Activated naive CD8-positive, alpha-beta T cell treated with anti-CD3 and anti-CD28 coated beads for 36 hours (primary cell): Measurements from ENCODE around the gene ATP6V1C2. TPM values are rescaled to one million over a fixed set of nuclear protein-coding genes. Genes with fewer than 3 reads are reported as not detected.
A peak's percentile ranks its signal among the peaks of the same experiment; 100 is the strongest.
"Not testable (repeated sequence)": the region's sequence is repeated elsewhere in the genome, so short reads cannot be mapped to it uniquely, and the experiment has no call there.

Experiments used
- DNase-seq: peaks from one replicate; pipeline ENCODE4 v3.0.0; 2021
- H3K27ac Mint-ChIP-seq: one replicate; pipeline ENCODE4 v1.8.0; 2022; ENCODE audit warnings: mild to moderate bottlenecking, moderate library complexity, mixed read lengths
- H3K27me3 Mint-ChIP-seq: one replicate; pipeline ENCODE4 v1.8.0; 2022; ENCODE audit warnings: mild to moderate bottlenecking, mixed read lengths
- H3K36me3 Mint-ChIP-seq: one replicate; pipeline ENCODE4 v1.8.0; 2021; ENCODE audit warnings: mild to moderate bottlenecking, mixed read lengths
- H3K4me1 Mint-ChIP-seq: one replicate; pipeline ENCODE4 v1.8.0; 2021; ENCODE audit warnings: mixed read lengths
- H3K4me3 Mint-ChIP-seq: one replicate; pipeline ENCODE4 v1.8.0; 2022; ENCODE audit warnings: mild to moderate bottlenecking, moderate library complexity, mixed read lengths
- H3K9me3 Mint-ChIP-seq: one replicate; pipeline ENCODE4 v1.8.0; 2022; ENCODE audit warnings: mixed read lengths
- total RNA-seq, 2 experiments: library from RNA; stranded (reverse); gene quantifications; one replicate each; pipeline ENCODE4 v1.2.3, GENCODE V29; 2021

ATP6V1C2 gene
- total RNA-seq, 2 experiments from 2014 or later = not detected

DNA sequence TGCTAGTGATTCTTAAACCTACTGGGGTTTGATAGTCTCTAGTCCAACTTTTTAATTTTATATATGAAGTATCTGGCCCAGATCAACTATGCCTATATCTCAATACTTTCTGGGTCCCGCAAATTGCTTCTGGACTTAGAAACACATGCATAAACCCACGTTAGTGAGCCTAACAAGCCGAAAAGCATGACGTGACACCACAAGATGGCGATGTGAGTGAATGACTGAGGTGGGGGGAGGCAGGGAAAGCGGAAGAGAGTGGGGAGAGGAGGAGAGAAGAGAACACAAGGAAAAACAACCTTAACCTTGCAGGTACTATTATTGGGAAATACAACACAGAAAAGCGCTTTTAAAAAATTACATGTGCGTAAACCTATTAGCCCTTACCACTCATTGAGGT is 77.4 kb downstream of the ATP6V1C2 start:
- no peak for DNase-seq
- no peak overlapping the region for H3K27ac Mint-ChIP-seq
- H3K4me3 Mint-ChIP-seq = no peak overlapping the region
- H3K36me3 Mint-ChIP-seq = peaks cover 16% of the 10 kb centered on the region
- peaks cover 2% of the 10 kb centered on the region for H3K4me1 Mint-ChIP-seq
- no peaks in the 10 kb centered on the region for H3K27me3 Mint-ChIP-seq
- H3K9me3 Mint-ChIP-seq = no peaks in the 10 kb centered on the region

DNA sequence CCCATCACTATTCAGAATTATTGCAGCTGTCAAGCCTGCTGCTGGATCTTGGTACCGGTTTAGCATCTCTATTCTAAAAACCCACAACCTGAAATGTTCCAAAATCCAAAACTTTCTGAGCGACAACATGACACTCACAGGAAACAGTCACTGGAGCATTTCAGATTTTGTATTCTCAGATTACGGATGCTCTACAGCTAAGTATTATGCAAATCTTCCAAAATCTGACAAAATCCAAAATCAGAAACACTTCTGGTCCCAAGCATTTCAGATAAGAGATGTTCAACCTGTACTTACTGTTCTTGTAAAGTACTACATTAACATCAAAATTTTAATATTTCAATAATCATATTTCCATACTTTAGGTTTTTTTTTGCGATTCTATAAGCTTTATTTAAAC is 78.7 kb downstream of the ATP6V1C2 start:
- Mint-ChIP-seq H3K4me1 (peaks cover 2% of the 10 kb centered on the region), H3K4me3 (no peak overlapping the region), H3K27ac (no peak overlapping the region), H3K27me3 (no peaks in the 10 kb centered on the region), H3K36me3 (peaks cover 18% of the 10 kb centered on the region), H3K9me3 (no peaks in the 10 kb centered on the region)
- DNase-seq = no peak

DNA sequence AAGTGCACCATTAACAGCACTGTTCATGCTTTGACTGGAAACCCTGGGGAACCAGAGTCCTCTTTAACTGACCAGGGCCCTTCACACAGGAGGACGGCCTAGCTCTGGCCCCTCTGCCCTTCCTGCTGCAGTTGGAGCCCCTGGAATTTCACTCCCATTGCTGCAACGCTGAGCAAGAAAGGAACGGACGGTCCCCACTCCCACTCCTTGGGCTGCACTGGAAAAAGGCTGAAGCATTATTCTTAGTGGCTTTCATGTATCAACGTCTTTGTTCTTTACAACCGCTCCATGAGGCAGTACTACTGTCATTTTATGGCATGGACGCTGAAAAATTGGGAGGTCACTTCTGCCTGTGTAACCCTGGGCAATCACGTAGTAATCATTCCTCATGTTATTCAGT is 81.2 kb downstream of the ATP6V1C2 start:
- no peak overlapping the region for H3K4me3 Mint-ChIP-seq
- peaks cover 15% of the 10 kb centered on the region for H3K4me1 Mint-ChIP-seq
- peaks cover 11% of the 10 kb centered on the region for H3K36me3 Mint-ChIP-seq

DNA sequence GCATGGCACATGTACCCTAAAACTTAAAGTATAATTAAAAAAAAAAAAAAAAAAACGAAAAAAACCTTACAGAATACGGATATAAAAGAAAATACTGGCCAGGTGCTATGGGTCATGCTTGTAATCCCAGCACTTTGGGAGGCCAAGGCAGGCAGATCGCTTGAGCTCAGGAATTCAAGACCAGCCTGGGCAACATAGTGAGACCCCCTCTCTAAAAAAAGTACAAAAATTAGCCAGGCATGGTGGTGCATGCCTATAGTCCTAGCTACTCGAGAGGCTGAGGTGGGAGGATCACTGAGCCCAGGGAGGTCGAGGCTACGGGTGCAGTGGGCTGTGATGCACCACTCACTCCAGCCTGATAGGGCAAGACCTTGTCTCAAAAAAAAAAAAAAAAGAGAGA is 84.6 kb downstream of the ATP6V1C2 start:
- peaks cover 39% of the 10 kb centered on the region for H3K4me1 Mint-ChIP-seq
- H3K9me3 Mint-ChIP-seq, H3K27me3 Mint-ChIP-seq, H3K27ac Mint-ChIP-seq, H3K4me3 Mint-ChIP-seq, DNase-seq: not testable (repeated sequence)
- peaks cover 23% of the 10 kb centered on the region for H3K36me3 Mint-ChIP-seq

More for the DNA sequence above, 81.2 kb downstream of the ATP6V1C2 start:
- DNase-seq = no peak
- Mint-ChIP-seq H3K27me3 (no peaks in the 10 kb centered on the region), H3K27ac (no peak overlapping the region), H3K9me3 (no peaks in the 10 kb centered on the region)

DNA sequence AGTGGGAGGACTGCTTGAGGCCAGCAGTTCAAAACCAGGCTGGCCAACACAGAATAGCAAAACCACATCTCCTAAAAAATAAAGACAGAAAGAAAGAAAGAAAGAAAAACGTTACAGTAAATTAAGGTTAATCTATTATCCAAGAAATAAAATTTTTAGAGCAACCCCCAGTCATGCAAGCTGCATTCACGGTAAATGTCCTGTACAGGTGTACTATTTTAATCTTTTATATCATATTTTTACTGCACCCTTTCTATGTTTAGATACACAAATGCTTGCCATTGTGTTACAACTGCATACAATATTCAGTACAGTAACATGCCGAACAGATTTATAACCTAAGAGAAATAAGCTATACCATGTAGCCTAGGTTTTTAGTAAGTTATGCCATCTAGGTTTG is 85.1 kb downstream of the ATP6V1C2 start:
- peaks cover 28% of the 10 kb centered on the region for H3K36me3 Mint-ChIP-seq
- H3K4me1 Mint-ChIP-seq = peaks cover 45% of the 10 kb centered on the region
- no peaks in the 10 kb centered on the region for H3K27me3 Mint-ChIP-seq
- no peak overlapping the region for H3K4me3 Mint-ChIP-seq
- no peak overlapping the region for H3K27ac Mint-ChIP-seq
- H3K9me3 Mint-ChIP-seq = no peaks in the 10 kb centered on the region
- no peak for DNase-seq

DNA sequence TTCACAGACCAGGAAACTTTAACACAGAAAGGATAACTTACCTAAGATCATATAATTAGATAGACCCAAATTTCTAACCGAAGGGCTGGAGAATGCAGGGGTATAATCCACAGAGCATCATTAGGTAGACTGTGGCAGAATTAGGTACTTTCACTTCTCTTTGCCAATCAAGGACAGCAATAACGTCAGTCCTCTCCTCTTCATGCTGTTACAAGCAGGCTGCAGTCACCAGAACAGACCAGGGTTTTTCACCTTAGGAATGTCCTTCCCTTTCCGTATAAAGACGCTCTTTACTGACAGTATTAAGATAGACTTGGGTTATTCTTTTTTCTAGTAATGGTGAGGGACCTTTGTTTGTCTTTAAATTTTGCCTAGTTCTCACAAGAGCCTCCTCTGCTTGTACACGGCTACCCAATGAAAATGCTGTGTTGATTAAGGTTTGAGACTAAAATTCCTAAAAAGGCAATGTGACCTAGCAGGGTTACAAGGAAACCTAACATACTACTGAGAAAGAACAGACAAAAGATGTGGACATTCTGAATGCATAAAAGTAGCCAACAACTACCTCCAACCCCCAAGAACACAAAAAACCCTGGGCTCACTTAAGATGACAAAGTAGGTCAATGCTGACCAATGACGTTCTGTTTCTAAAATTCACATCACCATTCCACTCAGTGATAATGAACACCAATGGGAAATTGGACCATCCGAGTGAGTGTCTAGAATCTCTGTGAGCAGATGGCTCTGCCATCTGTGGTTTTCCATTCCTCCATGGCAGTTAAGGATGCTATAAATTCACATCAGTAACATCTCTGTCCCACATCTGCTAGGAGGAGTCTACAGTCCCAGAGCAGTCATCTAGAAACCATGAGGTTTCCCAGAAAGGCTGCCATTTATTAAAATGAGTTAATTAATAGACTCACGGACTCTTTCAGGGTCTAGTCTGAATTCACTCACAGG is 89.1 kb downstream of the ATP6V1C2 start:
- no peaks in the 10 kb centered on the region for H3K9me3 Mint-ChIP-seq
- peaks cover 22% of the 10 kb centered on the region for H3K36me3 Mint-ChIP-seq

DNA sequence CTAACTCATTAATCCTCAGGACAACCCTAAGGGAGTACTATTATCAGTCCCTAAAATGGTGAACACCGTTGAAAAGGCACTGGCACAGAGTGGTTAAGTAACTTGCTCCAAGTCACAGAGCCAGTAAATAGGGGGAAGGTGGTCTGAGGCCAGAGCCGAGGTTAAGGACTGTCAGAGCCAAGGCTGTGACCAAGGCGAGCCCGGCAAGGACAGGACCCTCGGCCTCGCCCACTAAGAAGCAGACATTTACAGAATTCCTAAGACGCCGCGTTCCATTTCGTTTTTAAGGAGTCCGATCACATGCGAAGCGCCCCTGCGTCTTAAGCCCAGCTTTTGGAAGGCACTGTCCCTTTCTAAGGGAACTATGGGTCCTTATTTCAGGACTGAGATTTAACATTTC is 90.1 kb downstream of the ATP6V1C2 start:
- Mint-ChIP-seq H3K9me3 (no peaks in the 10 kb centered on the region), H3K36me3 (peaks cover 22% of the 10 kb centered on the region), H3K27ac (peak overlapping the region; percentile 93), H3K4me1 (peaks cover 44% of the 10 kb centered on the region), H3K4me3 (peak overlapping the region; percentile 90), H3K27me3 (no peaks in the 10 kb centered on the region)
- no peak for DNase-seq

More for the DNA sequence above, 89.1 kb downstream of the ATP6V1C2 start:
- DNase-seq = no peak
- H3K4me1 Mint-ChIP-seq = peaks cover 46% of the 10 kb centered on the region
- H3K27ac Mint-ChIP-seq = peak overlapping the region; percentile 93
- no peaks in the 10 kb centered on the region for H3K27me3 Mint-ChIP-seq
- H3K4me3 Mint-ChIP-seq = peak overlapping the region; percentile 90

DNA sequence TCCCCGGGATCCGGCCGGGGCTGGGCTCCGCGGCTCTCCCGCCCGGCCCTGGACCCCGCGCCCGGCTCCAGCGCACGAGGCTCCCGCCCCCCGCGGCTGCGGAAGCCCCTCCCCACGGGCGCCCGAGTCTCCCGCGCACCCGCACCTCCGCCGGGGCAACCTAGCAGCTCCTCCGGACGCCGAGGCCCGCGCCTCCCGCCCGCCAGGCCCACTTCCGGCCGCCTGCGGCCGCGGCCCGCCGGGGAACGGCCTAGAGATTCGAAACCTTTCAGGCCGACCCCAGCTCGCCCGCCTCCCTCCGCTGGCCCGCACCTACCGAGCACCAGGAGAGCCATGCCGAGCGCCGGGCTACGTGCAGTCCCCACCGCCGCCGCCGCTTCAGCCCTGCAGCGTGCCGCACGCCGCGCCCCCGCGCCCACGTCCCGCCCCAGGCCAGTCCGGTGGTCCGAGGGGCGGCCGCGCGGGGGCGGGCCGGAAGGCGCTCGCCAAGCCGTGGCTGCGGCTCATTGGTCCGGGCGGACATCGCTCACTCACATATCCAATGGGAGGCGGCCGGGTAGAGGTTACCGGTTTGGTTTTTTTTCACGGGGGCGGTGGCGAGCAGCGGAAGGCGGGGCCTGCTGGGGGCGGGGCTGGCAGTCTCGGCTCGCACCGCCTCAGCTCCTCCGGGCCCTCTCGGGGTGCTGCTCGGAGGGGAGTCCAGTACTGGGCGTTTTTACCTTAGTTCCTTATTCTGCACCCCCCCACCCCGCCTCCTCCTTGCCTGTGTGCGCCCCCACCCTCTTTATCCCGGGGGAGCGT is 91.1 kb downstream of the ATP6V1C2 start, which contains the start of gene PDIA6:
Gene PDIA6 (minus strand): TSS at position 424 of the 801 bp plus-strand sequence. CDS start 89 bp downstream, at position 335.
- Mint-ChIP-seq H3K27me3 (no peaks in the 10 kb centered on the region), H3K9me3 (no peaks in the 10 kb centered on the region), H3K27ac (peak within 1 kb of the TSS; percentile 93), H3K4me3 (peak within 1 kb of the TSS; percentile 90), H3K36me3 (peaks cover 22% of the 10 kb centered on the region), H3K4me1 (peaks cover 34% of the 10 kb centered on the region)
- peak; percentile 95 for DNase-seq

DNA sequence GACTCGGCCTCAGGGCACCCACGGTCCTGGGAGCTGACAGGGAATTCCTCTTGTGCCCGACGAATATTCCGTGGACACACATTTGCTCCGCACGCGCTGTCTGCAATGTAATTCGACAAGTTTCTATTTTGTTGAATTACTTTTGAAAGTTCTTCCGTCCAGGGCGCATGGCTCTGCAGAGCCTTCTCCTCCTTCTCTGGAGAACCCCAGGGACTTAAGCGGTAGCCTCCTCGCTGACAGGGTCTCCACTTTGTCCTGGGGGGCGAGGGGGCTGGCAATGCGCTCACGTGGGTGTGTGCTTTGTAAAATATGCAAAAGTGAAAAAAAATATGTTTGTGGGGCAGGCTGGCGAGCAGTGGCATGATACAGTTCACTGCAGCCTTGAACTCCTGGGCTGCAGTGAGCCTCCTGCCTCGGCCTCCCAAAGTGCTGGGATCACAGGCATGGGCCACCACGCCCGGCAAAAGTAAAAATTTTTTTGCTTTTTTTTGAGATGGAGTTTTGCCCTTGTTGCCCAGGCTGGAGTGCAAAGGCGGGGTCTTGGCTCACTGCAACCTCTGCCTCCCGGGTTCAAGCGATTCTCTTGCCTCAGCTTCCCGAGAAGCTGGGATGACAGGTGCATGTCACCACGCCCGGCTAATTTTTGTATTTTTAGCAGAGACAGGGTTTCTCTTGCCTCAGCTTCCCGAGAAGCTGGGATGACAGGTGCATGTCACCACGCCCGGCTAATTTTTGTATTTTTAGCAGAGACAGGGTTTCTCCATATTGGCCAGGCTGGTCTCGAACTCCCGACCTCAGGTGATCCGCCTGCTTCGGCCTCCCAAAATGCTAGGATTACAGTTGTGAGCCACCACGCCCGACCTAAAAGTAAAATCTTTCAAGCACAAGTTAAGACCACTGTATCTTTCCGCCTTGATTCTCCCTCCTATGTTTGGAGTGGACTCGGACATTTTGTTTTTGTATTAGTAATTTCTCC is 92.0 kb downstream of the ATP6V1C2 start:
- not testable (repeated sequence) for H3K9me3 Mint-ChIP-seq, DNase-seq, H3K27me3 Mint-ChIP-seq
- Mint-ChIP-seq H3K36me3 (peaks cover 17% of the 10 kb centered on the region), H3K4me1 (peaks cover 27% of the 10 kb centered on the region), H3K4me3 (peak overlapping the region; percentile 77), H3K27ac (peak overlapping the region; percentile 60)

DNA sequence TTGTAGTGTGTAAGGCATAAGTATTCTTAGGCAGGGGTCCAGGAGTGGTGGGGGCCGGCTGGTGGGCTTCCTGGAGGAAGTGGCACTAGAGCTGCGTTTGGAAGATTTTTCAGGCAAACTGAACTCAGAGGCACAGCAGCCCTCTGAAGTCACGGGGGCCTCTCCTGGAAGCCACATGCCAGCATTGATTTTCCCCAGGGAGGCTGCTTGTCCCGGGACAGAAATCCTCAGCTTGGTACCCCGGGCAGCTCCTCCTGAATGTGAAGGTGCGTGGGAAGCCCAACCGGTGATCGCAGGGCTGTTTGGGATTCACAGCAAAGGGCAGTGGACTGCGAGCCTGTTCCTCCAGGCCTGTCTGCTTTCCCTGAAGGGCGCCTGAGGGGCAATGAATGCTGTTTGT is 92.7 kb downstream of the ATP6V1C2 start:
- Mint-ChIP-seq H3K27me3 (no peaks in the 10 kb centered on the region), H3K9me3 (no peaks in the 10 kb centered on the region), H3K27ac (no peak overlapping the region), H3K4me1 (peaks cover 25% of the 10 kb centered on the region), H3K36me3 (peaks cover 14% of the 10 kb centered on the region), H3K4me3 (no peak overlapping the region)
- DNase-seq = no peak

DNA sequence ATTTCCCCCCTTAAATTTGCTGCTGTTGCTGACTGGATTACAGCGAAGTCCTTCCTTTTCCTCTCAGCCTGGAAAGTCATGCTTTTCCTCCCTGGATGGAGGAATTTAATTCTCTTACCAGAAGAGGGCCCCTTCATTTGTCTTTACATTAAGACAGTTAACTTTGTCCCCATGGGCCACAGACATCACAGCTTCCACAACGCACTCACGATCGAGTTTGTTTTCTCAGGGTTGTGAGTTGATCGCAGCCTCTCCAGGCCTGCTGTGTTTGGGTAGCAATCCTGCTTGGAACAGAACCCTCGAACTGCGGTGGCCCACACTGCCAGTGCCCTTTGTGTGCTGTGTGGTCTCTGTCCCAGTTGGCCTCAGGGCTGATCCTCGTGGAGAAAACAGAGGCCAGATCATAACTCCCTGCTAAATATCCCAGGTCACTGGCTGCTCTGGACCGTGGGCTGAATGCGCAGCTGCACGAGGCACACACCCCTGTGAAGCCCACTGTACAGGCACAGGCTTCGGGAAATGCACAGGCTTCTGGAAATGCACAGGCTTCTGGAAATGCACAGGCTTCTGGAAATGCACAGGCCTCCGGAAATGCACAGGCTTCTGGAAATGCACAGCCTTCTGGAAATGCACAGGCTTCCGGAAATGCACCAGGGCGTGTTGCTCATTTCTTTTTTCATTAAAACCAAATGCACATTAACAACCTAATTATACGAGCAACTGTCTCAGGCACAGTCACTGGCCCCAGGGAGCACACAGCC is 93.3 kb downstream of the ATP6V1C2 start:
- Mint-ChIP-seq H3K4me1 (peaks cover 21% of the 10 kb centered on the region), H3K9me3 (no peaks in the 10 kb centered on the region), H3K36me3 (peaks cover 13% of the 10 kb centered on the region), H3K4me3 (no peak overlapping the region), H3K27me3 (peaks cover 1% of the 10 kb centered on the region), H3K27ac (no peak overlapping the region)
- DNase-seq = no peak

DNA sequence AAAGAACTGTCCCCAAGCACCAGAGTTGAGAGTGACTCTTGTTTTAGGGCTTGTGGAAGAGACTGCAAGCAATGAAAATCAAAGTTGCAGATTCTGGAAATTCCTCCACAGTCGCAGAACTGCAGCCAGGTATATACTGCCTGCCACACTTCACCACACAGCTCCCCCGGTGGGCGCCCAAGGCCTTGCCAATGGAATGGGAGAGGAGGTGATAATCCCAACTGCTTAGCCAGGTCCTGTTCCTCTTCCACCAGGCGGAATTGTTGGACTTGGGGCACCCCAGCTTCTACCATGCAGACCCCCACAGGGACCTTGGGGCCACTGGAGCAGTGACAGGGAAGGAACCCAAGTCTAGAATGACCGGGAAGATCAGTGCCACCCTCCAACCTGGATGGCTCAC is 96.0 kb downstream of the ATP6V1C2 start:
- Mint-ChIP-seq H3K9me3 (no peaks in the 10 kb centered on the region), H3K27ac (no peak overlapping the region), H3K27me3 (peaks cover 3% of the 10 kb centered on the region), H3K36me3 (no peaks in the 10 kb centered on the region), H3K4me1 (peaks cover 3% of the 10 kb centered on the region), H3K4me3 (no peak overlapping the region)
- DNase-seq = no peak

DNA sequence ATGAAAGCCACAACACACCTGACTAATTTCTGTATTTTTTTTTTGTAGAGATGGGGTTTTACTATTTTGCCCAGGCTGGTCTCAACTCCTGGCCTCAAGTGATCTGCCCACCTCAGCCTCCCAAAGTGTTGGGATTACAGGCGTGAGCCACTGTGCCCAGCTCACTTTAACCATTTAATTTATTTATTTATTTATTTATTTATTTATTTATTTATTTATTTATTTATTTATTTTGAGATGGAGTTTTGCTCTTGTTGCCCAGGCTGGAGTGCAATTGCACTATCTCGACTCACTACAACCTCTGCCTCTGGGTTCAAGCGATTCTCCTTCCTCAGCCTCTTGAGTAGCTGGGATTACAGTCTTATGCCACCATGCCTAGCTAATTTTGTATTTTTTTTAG is 96.9 kb downstream of the ATP6V1C2 start:
- H3K27ac Mint-ChIP-seq, DNase-seq, H3K4me3 Mint-ChIP-seq, H3K36me3 Mint-ChIP-seq, H3K27me3 Mint-ChIP-seq, H3K4me1 Mint-ChIP-seq, H3K9me3 Mint-ChIP-seq: not testable (repeated sequence)

DNA sequence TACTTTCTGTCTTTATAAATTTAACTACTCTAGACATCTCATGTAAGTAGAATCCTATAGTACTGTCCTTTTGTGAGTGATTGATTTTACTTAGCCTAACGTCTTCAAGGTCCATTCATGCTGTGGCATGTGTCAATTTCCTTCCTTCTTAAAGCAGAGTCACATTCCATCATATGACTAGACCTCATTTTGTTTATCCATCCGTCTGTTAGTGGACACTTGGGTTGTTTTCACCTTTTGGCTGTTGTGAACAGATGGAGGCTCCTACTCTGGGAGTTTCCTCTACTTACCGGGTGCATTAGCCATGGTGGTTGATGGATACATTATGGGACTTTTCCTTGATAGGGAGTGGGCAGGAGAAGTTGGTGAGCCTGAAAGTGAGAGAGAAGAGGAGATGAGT is 97.6 kb downstream of the ATP6V1C2 start:
- no peak for DNase-seq
- Mint-ChIP-seq H3K27me3 (peaks cover 7% of the 10 kb centered on the region), H3K4me3 (no peak overlapping the region), H3K36me3 (no peaks in the 10 kb centered on the region), H3K27ac (no peak overlapping the region), H3K4me1 (no peaks in the 10 kb centered on the region), H3K9me3 (no peaks in the 10 kb centered on the region)
